ENCODE results near the gene AMPH.
"Not testable (repeated sequence)": the region's sequence is repeated elsewhere in the genome, so short reads cannot be mapped to it uniquely, and the experiment has no call there.

The AMPH gene

DNA sequence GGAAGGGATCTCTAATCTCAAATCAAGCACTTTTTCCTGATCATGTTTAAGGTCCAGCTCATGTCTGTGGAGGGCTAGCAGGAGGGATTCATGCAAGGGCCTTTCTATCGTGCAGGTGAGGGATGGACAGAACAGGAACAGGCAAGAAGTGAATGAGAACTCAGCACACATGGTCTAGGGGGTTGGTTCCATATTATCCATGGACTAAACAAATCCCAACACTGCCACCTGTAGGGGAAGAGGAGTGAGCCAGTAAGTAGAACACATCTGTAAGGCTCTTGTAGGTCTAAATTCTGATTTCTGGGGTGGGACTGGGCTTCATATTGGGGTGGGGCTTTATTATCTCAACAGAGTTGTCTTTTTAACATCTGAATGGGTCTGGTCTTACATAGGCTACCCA is 219.8 kb downstream of the AMPH start:
- H3K4me3 ChIP-seq (ENCODE audit: low read length), result no peak overlapping the region
- TF ChIP-seq, protein P1, sequence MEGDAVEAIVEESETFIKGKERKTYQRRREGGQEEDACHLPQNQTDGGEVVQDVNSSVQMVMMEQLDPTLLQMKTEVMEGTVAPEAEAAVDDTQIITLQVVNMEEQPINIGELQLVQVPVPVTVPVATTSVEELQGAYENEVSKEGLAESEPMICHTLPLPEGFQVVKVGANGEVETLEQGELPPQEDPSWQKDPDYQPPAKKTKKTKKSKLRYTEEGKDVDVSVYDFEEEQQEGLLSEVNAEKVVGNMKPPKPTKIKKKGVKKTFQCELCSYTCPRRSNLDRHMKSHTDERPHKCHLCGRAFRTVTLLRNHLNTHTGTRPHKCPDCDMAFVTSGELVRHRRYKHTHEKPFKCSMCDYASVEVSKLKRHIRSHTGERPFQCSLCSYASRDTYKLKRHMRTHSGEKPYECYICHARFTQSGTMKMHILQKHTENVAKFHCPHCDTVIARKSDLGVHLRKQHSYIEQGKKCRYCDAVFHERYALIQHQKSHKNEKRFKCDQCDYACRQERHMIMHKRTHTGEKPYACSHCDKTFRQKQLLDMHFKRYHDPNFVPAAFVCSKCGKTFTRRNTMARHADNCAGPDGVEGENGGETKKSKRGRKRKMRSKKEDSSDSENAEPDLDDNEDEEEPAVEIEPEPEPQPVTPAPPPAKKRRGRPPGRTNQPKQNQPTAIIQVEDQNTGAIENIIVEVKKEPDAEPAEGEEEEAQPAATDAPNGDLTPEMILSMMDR (conservative IDR thresholded peaks at IDR 0.05; ENCODE audit: low read length), result no peak
- peak; percentile 2 for DNase-seq (ENCODE audit: low read depth)

DNA sequence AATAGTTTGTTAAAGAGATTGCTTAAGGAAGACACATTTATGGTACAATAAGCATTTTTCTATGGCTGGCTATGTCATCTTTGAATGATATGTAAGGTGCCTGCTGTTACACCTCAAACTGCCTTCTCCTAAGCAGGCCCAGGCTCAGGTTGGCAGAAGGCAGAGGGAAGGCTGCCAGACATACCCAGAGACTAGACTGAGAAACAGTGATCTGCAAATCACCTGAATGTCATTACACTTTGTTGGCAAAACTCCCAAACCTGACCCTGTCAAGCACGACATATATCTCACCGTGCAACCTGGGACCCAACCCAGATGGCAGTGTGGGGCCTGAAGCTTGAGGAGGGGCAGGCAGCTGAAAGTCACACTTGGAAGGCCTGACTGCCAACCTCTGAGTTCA is 221.1 kb downstream of the AMPH start:
- no peak for DNase-seq (ENCODE audit: low read depth)
- no peak overlapping the region for H3K4me3 ChIP-seq (ENCODE audit: low read length)
- TF ChIP-seq, protein P1 (conservative IDR thresholded peaks at IDR 0.05; ENCODE audit: low read length), result no peak

DNA sequence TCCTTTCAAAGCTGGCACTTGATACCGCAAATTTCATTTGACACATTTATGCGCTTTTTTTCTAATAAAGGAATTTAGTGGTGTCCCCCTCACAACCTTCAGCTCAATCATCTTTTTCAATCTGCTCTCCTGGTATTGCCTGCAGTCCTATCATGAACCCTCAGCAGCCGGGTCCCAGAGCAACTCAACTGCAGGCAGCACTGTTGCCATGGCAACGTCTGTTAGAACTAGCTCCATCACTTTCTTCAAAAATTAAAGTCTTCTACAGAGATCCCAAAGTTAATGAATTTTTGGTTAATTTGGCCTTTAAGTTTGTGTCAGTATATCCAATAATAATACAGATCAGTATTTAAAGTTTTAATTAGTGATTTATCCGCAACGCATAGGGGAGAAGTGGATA is 221.6 kb downstream of the AMPH start:
- DNase-seq (ENCODE audit: low read depth), result no peak
- TF ChIP-seq, protein P1 (conservative IDR thresholded peaks at IDR 0.05; ENCODE audit: low read length), result no peak

DNA sequence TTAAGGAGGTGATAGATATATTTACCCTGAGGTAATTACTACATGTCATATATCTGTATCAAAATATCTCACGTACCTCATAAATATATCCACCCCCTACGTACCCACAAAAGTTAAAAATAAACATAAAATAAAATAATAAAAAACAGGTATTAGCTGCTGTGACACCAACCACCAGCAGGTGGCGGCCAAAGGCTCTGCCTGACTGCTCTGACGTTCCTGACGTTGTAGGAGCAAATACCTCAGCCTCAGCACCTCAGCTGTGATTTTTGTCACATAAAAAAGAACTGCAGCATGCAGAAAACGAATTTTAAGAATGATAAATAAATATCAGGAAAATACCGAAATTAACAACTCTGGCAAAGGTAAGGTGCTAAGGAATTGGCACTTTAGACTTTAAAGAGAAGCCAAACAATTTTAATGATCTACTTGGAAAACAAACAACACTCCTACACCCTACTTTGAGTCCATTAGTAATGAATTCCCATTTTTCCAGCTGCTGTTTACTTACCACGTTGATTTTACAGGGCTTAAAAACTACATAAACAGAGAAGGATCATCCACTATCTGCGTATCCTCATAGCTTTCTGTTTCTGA is 232.3 kb downstream of the AMPH start:
- no peak overlapping the region for H3K4me3 ChIP-seq (ENCODE audit: low read length)
- peak; percentile 41 for DNase-seq (ENCODE audit: low read depth)
- TF ChIP-seq, protein P1 (conservative IDR thresholded peaks at IDR 0.05; ENCODE audit: low read length), result peak; percentile 95

More for the DNA sequence above, 221.6 kb downstream of the AMPH start:
- no peak overlapping the region for H3K4me3 ChIP-seq (ENCODE audit: low read length)

DNA sequence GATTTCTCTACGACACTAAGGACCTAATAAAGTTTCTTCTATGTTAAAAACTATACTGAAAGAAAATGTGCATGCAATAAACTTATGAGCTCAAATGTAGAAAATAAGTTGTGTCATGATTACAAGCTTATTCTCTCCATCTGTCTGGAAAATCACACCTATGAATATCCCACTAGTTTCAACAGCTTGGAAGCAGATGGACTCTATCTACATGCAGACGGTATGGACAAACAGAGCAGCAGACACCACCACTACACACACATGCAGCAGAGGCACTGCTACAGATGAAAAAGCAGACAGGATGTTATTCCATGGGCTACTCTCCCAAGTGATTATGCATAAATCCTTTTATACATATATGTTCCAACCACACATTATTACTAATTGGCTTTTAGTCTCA is 234.3 kb downstream of the AMPH start:
- DNase-seq (ENCODE audit: low read depth), result no peak
- no peak overlapping the region for H3K4me3 ChIP-seq (ENCODE audit: low read length)
- TF ChIP-seq, protein P1 (conservative IDR thresholded peaks at IDR 0.05; ENCODE audit: low read length), result no peak

DNA sequence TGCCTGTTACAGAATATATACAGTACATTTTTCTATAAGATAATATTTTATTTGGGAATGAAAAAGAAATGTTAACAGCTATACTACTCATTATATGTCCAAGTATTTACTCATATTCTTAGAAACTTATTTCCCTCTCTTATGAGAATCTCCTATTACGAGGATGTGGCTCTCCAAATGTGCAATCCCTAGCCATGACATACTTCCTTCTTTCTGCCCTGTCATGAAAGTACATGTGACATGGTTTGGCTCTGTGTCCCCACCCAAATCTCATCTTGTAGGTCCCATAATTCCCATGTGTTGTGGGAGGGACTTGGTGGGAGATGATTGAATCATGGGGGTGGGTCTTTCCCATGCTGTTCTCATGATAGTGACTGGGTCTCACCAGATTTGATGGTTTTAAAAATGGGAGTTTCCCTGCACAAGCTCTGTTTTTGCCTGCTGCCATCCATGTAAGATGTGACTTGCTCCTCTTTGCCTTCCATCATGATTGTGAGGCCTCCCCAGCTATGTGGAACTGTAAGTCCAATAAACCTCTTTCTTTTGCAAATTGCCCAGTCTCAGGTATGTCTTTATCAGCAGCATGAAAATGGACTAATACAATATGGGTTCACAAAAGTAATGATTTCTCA is 235.1 kb downstream of the AMPH start:
- not testable (repeated sequence) for H3K4me3 ChIP-seq (ENCODE audit: low read length); DNase-seq (ENCODE audit: low read depth)

DNA sequence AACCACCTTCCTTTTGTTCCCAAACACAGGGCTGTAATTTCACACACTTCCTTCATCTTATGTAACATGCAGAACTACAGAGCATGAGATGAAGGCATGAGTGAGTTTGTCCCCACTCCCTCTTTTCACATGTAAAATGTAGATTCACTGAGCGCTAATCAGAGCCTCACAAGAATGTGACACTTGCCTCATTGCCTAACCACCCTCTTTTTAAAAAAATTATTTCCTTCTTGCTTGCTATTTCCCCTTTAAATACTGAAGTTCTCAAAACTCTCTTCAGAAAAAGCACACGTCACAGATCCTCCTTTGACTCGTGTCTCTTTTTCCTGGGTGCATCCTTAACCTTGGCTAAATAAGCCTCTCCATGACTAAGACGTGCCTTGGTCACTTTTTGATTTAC is 236.5 kb downstream of the AMPH start:
- H3K4me3 ChIP-seq (ENCODE audit: low read length), result no peak overlapping the region
- DNase-seq (ENCODE audit: low read depth), result no peak
- TF ChIP-seq, protein P1 (conservative IDR thresholded peaks at IDR 0.05; ENCODE audit: low read length), result no peak

All from AG10803 (cell line).